Stromal cell of bone marrow (primary cell): ENCODE results near the gene SPEM1.
"Not testable (repeated sequence)": the region's sequence is repeated elsewhere in the genome, so short reads cannot be mapped to it uniquely, and the experiment has no call there.

Experiments
- DNase-seq: peaks from one replicate; pipeline ENCODE4 v3.0.0-alpha.2; 2012; ENCODE audit warnings: low read depth

SPEM1 gene

DNA sequence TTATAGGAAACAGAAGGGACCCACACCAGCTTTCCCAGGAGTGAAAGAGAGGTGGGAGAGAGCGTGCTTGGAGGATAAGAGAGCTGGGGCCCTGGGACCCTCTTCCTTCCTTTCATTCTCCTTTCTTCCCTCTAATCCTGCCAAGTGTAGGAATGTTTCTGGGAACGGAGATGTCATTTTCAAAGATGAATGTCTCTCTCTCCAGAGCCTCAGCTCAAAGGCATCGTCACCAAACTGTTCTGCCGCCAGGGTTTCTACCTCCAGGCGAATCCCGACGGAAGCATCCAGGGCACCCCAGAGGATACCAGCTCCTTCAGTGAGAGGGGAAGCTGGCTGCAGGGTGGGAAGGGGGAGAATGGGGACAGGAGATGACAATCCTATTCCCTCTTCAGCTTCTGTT lies 21.1 kb downstream of the SPEM1 start:
- DNase-seq = no peak

DNA sequence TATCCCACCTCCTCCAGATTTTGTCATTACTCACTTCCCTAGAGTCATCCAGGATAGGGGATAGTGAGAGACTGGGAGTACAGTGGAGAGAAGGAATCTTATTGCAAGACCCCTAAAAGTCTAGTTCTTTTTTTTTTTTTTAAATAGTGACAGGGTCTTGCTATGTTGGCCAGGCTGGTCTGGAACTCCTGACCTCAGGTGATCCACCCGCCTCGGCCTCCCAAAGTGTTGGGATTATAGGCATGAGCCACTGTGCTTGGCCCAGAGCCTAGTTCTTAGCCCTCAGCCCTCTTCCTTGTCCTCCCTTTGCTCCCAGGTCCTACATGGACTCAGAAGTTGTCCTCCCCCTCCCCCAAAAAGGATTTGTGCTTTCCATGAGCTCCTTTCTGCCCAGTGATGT lies 22.0 kb downstream of the SPEM1 start:
- DNase-seq = no peak

- no peak for DNase-seq
Measured at GRCh38 chr17:7443499-7444485, 23.7 kb downstream of the SPEM1 start.

- DNase-seq = no peak
Measured at GRCh38 chr17:7444682-7445618, 24.8 kb downstream of the SPEM1 start, which contains the start of gene CHRNB1. TSS of gene CHRNB1 (plus strand) at chr17:7445061. CDS start at chr17:7445128, 67 bp downstream.

- no peak for DNase-seq
Measured at GRCh38 chr17:7445619-7445968, 25.5 kb downstream of the SPEM1 start.

DNA sequence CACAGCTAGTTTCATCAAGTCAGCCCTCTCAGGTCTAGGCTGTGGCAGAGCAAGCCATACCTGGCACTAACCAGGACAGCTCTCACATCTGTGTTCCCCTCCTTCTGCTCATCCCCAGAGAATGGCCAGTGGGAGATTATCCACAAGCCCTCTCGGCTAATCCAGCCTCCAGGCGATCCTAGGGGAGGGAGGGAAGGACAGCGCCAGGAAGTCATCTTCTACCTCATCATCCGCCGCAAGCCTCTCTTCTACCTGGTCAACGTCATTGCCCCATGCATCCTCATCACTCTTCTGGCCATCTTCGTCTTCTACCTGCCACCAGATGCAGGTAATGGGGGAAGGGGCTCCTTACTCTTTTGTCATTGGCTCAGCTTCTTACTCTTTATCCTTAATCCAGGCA lies 28.3 kb downstream of the SPEM1 start:
- no peak for DNase-seq

DNA sequence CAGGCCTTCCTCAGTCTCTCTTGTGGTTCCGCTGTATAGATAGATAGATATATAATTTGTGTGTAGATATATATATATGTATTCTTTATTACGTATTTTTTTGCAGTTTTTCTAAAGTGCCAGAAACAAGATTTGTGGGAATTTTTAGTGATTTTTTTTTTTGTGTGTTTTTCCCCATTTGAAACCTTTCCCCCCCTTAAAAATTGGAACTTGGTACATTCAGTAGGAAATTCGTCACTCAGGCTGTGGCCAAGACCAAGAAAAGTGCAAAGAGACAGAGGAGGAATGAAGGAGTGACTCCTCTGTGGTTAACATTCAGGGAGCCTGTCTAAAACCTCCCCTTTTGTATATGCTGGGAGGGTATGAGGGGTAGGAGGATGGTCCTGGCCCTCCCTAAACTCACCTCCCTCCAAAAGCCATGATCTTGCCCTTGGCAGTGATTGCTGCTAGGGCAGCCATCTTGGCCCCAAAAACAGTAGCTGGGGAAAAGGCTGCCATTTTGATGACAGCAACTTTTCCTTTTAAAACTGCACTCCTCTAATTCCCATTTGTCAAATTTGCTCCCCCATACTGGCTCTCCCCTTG lies 39.9 kb downstream of the SPEM1 start:
- no peak for DNase-seq

DNA sequence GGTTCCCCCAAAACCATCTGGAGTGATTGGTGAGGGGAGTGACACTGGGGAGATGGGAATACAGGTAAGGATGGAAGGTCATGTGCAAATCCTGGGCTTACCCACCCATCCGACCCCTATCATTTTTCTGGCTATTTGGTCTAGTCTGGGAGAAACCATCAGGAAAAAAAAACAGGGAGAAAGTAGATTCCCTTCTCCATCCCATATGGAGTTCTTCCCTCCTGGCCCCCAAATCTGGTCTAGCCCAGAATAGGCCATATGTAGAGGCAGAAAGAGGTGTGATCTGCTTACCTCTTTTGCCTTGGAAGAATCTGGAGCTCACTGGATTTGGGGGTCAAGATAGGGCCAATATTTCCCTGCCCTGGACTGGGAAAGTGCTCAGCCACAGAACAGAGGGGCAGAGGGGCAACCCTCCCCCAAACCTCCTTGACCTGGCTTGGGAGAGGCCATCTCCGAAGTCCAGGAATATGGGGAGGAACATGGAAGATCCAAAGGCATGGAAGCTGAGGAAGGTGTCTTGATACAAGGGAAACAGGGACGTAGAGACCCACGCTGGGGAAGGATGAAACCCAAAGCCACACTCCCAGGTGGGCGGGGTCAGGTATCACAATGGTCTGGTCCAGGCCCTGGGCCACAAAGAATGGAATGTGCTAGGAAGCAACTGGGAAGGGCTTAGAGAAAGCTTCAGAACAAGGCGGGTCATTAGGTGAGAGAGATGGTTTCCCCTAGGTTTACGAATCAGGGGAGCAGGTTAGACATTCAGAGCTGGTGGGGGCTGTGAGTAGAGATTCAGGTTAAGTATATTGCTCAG lies 40.9 kb downstream of the SPEM1 start:
- no peak for DNase-seq

DNA sequence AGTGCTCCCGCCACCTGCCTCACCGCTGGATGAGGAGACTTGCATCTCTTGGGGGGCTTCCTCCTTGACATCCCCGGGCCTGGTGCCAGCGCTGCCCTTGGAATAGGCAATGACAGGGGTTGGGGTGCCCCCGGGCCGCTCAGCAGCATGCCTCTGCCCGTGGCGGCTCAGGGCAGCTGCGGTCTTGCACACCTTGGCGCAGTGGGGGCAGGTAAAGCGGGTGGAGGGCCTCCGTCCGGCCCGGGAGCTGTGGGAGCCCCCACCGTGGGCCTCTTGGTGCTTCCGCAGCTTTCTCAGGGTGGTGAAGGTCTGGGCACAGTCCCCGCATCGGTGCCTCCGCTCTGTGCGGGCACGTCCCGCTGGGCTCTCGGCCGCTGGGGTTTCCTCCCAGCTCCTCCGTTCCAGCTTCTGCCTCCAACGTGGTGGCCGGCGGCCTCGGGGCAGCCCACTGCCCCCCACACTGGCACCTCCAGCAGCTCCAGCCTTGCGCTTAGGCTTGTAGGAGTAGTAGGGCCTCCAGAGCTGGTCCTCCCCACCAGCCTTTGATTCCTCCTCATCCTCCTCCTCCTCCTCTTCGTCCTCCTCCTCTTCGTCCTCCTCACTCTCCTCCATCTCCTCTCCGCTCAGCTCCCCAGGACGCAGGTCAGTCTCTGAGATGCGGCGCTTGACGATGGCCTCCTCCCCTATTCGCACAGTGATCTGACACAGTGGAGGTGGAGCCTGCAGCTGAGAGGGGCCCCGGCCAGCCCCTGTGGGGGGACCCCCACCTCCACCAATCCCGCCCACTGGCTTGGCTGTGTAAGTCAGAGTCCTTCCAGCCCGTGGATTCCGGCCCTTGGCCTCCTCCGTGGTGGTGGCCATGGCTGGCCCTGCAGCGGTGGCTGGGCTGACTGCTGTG lies 42.6 kb downstream of the SPEM1 start:
- no peak for DNase-seq

GRCh38 chr17:7463372-7463846 lies 43.3 kb downstream of the SPEM1 start:
- DNase-seq = no peak

GRCh38 chr17:7464081-7464480 lies 44.0 kb downstream of the SPEM1 start:
- DNase-seq = no peak

- DNase-seq = no peak
Measured at GRCh38 chr17:7465597-7466275, 45.6 kb downstream of the SPEM1 start.

DNA sequence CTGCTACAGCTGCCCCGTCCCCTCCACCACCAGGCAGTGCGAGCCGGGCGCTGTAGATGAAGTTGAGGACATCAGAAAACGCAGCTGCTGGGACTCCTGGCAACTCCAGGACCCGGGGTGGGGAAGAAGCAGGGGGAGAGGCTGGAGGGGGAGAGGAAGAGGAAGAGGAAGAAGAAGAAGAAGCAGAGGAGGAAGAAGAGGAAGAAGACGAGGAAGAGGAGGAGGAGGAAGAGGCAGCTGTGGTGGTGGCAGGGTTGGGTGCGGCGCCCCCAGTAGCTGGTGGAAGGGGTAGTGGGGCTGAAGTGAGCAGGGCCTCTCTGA lies 46.2 kb downstream of the SPEM1 start:
- DNase-seq = no peak

DNA sequence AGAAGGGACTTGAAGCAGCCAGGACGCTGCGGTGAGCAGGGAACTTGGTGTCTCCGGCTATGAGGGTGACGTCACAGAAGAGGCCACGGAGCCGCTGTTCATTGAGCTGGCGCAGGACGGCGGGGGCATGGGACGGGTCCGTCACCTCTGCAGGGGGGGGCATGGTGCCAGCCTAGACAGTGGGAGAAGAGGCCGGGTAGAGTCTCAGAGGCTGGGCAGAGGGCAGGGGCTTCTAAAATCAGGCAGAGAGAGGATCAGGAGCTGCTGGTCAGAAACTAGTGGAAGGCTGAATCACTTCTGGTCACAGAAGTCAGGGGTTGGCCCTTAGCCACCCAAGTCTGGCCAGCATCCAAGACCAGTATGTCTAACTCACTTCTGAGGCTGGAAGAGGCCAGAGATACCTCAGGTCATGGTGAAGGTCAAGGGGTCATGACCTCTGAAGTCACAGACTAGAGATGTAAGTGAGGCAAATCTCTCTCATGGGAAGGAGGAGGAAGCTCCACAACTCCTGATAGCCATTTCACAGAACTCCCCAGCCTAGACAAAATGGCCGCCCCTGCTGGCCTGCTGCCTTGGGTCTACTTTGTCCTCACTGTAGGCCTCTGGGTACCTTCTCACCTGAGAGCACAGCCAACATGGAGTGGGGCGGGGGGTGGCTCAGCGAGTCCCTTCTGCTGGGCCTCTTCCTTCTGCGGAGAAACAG lies 46.7 kb downstream of the SPEM1 start:
- DNase-seq = peak; percentile 58

- no peak for DNase-seq
Measured at GRCh38 chr17:7467498-7467897, 47.4 kb downstream of the SPEM1 start.

DNA sequence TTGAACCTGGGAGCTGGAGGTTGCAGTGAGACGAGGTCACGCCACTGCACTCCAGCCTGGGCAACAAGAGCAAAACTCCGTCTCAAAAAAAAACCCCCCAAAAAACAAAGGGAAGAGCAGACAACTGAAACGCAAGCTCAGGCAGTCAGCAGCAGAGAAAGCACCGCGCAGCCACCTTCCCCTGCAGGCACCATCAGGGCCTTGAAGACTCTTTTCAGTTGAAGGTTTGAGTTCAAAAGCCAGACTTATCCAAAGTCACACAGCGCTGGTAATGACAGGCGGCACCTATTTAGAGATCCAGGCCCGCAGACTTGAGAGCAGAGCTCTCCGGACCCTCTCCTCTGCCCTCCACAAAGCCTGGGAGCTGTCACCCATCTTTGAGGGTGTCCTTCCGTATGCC lies 48.2 kb downstream of the SPEM1 start:
- DNase-seq = no peak

DNA sequence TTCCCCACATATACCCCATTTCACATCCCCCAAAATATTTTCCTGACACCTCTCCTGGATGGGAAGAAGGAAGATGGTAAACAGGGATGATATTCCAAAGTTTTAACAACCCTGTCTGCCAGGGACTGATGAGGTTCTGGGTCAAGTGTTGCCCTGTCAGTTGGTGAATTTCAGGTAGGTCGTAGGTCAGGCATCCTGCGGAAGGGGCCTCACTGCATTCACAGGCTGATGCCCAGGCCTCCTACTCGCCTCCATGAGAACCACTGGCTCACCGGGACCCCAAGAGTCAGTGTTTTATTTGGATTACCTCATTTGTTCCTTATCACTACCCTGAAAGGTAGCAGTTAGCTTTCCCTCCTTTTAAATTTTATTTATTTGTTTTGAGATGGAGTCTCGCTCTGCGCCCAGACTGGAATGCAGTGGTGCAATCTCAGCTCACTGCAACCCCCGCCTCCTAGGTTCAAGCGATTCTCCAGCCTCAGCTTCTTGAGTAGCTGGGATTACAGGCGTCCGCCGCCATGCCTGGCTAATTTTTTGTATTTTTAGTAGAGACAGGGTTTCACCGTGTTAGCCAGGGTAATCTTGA lies 48.8 kb downstream of the SPEM1 start:
- no peak for DNase-seq

DNA sequence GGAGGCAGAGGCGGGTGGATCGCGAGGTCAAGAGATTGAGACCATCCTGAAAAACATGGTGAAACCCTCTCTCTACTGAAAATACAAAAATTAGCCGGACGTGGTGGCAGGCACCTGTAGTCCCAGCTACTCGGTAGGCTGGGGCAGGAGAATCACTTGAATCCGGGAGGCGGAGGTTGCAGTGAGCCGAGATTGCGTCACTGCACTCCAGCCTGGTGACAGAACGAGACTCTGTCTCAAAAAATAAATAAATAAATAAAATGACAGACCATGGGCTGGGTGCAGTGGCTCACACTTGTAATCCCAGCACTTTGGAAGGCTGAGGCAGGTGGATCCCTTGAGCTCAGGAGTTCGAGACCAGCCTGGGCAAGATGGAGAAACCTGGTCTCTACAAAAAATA lies 49.7 kb downstream of the SPEM1 start:
- not testable (repeated sequence) for DNase-seq

DNA sequence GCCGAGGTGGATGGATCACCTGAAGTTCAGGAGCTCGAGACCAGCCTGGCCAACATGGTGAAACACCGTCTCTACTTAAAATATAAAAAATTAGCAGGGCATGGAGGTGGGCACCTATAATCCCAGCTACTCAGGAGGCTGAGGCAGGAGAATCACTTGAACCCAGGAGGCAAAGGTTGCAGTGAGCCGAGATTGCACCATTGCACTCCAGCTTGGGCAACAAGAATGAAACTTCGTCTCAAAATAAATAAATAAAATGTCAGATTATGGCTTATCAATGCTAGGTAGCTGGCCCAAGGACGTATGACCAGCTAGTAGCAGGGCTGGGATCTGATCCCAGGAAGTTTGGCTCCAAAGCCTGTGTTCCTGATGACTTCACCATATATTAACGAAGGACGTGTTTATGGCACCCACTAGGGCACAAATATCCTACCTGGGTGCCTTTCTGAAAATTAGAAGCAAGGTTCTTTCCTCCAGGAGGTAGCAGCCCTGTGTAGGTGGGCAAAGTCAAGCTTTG lies 50.4 kb downstream of the SPEM1 start:
- DNase-seq = not testable (repeated sequence)
